ENCODE measurements around the gene AP1M1.

DNA sequence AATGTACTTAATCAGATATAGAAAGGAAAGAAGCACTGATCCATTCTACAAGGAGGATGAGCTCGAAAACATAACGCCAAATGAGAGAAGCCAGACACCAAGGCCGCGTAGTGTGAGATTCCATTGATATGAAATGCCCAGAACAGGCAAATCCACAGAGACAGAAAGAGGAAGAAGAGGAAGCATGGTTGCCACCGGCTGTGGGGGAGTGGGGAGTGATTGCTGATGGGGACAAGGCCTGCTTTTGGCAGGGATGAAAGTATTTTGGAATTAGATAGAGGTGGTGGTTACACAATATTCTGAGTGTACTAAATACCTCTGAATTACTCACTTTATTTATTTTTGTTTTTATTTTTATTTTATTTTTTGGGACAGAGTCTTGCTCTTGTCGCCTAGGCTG lies 76.7 kb downstream of the AP1M1 start:
- TF ChIP-seq ISL1 (CRISPR knock-in tag; IDR thresholded peaks at IDR 0.05) (no peak), ZNF565 (CRISPR knock-in tag; conservative IDR thresholded peaks at IDR 0.05; ENCODE audit: low read depth) (no peak), ZC3H10 (CRISPR knock-in tag; IDR thresholded peaks at IDR 0.05) (no peak), OSR1 (CRISPR knock-in tag; IDR thresholded peaks at IDR 0.05) (no peak), SNAI2 (CRISPR knock-in tag; IDR thresholded peaks at IDR 0.05) (no peak), CSDC2 (CRISPR knock-in tag; IDR thresholded peaks at IDR 0.05) (no peak), TOX (CRISPR knock-in tag; IDR thresholded peaks at IDR 0.05; ENCODE audit: borderline replicate concordance) (no peak), ZNF70 (CRISPR knock-in tag; IDR thresholded peaks at IDR 0.05) (no peak), ESRRG (CRISPR knock-in tag; IDR thresholded peaks at IDR 0.05) (no peak), RARB (CRISPR knock-in tag; IDR thresholded peaks at IDR 0.05) (no peak), PPARA (CRISPR knock-in tag; IDR thresholded peaks at IDR 0.05; ENCODE audit: borderline replicate concordance) (no peak)
- TF ChIP-seq, protein P1, sequence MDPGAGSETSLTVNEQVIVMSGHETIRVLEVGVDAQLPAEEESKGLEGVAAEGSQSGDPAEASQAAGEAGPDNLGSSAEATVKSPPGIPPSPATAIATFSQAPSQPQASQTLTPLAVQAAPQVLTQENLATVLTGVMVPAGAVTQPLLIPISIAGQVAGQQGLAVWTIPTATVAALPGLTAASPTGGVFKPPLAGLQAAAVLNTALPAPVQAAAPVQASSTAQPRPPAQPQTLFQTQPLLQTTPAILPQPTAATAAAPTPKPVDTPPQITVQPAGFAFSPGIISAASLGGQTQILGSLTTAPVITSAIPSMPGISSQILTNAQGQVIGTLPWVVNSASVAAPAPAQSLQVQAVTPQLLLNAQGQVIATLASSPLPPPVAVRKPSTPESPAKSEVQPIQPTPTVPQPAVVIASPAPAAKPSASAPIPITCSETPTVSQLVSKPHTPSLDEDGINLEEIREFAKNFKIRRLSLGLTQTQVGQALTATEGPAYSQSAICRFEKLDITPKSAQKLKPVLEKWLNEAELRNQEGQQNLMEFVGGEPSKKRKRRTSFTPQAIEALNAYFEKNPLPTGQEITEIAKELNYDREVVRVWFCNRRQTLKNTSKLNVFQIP (CRISPR knock-in tag; IDR thresholded peaks at IDR 0.05; ENCODE audit: borderline replicate concordance, low read depth) = no peak
- TF ChIP-seq, protein P2, sequence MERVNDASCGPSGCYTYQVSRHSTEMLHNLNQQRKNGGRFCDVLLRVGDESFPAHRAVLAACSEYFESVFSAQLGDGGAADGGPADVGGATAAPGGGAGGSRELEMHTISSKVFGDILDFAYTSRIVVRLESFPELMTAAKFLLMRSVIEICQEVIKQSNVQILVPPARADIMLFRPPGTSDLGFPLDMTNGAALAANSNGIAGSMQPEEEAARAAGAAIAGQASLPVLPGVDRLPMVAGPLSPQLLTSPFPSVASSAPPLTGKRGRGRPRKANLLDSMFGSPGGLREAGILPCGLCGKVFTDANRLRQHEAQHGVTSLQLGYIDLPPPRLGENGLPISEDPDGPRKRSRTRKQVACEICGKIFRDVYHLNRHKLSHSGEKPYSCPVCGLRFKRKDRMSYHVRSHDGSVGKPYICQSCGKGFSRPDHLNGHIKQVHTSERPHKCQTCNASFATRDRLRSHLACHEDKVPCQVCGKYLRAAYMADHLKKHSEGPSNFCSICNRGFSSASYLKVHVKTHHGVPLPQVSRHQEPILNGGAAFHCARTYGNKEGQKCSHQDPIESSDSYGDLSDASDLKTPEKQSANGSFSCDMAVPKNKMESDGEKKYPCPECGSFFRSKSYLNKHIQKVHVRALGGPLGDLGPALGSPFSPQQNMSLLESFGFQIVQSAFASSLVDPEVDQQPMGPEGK (CRISPR knock-in tag; IDR thresholded peaks at IDR 0.05; ENCODE audit: borderline replicate concordance) = no peak
- TF ChIP-seq, protein P3, sequence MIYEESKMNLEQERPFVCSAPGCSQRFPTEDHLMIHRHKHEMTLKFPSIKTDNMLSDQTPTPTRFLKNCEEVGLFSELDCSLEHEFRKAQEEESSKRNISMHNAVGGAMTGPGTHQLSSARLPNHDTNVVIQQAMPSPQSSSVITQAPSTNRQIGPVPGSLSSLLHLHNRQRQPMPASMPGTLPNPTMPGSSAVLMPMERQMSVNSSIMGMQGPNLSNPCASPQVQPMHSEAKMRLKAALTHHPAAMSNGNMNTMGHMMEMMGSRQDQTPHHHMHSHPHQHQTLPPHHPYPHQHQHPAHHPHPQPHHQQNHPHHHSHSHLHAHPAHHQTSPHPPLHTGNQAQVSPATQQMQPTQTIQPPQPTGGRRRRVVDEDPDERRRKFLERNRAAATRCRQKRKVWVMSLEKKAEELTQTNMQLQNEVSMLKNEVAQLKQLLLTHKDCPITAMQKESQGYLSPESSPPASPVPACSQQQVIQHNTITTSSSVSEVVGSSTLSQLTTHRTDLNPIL (CRISPR knock-in tag; IDR thresholded peaks at IDR 0.05; ENCODE audit: low read depth) = no peak
